SU-DHL-6 (cell line): ENCODE measurements around the gene NTM.

Experiments
- EZH2phosphoT487 ChIP-seq: fragments of 200-600 bp; sonication (generic), shearing (Covaris generic); conservative IDR thresholded peaks from 2 replicates; pipeline ENCODE4 v1.6.1; 2018; ENCODE audit warnings: mild to moderate bottlenecking, antibody characterized with exemption, low read length, moderate library complexity, mixed read lengths
- TF ChIP-seq, protein P1 (sequence below): fragments of 200-600 bp; sonication (generic); IDR thresholded peaks from one replicate; pipeline ENCODE4 v1.5.1; 2017; ENCODE audit warnings: antibody characterized with exemption, mild to moderate bottlenecking, low read length, moderate library complexity; ENCODE audit not compliant: insufficient read depth, poor library complexity, severe bottlenecking

DNA sequence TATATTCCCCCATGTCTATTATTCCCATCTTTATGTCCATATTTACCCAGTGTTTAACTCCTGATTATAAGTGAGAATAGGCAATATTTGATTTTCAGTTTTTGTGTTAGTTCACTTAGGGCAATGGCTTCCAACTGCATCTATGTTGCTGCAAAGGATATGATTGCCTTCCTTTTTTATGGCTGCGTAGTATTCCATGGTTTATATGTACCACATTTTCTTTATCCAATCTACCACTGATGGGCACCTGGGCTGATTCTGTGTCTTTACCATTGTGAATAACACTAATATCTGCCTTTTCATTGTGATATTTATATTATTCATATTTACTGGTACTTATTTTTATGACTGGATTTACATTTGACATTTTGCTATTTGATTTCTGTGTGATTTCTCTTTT lies 649.6 kb downstream of the NTM start:
- TF ChIP-seq, protein P1, sequence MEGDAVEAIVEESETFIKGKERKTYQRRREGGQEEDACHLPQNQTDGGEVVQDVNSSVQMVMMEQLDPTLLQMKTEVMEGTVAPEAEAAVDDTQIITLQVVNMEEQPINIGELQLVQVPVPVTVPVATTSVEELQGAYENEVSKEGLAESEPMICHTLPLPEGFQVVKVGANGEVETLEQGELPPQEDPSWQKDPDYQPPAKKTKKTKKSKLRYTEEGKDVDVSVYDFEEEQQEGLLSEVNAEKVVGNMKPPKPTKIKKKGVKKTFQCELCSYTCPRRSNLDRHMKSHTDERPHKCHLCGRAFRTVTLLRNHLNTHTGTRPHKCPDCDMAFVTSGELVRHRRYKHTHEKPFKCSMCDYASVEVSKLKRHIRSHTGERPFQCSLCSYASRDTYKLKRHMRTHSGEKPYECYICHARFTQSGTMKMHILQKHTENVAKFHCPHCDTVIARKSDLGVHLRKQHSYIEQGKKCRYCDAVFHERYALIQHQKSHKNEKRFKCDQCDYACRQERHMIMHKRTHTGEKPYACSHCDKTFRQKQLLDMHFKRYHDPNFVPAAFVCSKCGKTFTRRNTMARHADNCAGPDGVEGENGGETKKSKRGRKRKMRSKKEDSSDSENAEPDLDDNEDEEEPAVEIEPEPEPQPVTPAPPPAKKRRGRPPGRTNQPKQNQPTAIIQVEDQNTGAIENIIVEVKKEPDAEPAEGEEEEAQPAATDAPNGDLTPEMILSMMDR, result no peak
- TF ChIP-seq EZH2phosphoT487, result no peak
